WI38 (cell line): ENCODE measurements around the gene TARBP2.

Experiments
- H3K4me3 ChIP-seq: 2 replicates; pipeline ENCODE4 v1.5.1; 2011; ENCODE audit warnings: low read depth, mild to moderate bottlenecking, control low read depth, low read length
- TF ChIP-seq, protein P1 (sequence below): IDR thresholded peaks from 2 replicates; pipeline ENCODE4 v1.5.1; 2012; ENCODE audit warnings: low read depth, mild to moderate bottlenecking, control low read depth, low read length

Gene TARBP2, protein sequence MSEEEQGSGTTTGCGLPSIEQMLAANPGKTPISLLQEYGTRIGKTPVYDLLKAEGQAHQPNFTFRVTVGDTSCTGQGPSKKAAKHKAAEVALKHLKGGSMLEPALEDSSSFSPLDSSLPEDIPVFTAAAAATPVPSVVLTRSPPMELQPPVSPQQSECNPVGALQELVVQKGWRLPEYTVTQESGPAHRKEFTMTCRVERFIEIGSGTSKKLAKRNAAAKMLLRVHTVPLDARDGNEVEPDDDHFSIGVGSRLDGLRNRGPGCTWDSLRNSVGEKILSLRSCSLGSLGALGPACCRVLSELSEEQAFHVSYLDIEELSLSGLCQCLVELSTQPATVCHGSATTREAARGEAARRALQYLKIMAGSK

DNA sequence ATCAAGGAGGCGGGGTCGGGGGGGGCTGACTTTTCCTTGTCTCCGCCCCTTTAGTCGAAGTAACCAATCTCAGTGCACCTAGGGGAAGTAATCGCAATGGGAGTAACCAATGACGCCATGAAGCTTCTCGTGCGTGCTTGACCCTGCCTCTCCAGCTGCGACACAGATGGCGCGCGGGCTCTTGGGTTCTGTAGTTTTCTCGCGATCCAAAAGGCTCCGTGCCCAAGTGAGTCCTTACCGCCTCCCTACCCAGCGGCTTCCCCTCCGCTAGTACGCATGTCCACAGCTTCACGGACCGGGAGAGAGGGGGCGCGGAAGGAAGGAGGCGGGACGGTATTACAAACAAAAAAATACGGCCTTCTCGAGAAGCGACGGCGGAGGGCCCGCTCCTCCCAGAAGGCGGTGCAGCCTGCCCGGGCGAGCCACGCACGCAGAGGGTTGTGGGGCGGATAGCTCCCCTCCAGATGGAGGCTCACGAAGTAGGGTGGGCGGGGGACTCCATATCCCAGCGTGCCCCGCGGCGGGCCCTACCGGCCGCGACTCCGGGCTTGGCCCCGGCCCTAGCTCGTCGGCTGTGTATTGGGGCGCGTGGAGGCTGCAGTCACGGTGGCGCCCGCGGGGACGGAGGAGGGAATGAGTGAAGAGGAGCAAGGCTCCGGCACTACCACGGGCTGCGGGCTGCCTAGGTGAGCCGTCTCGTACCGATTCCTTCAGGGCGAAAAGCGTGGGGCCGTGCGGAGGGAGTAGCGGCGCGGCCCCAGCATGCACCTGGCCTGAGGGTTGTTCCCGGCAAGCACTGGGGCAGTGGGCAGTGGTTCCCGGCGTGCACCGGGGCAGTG, at the start of gene TARBP2:
TARBP2 (plus strand) TSS at position 508 of the 839 bp plus-strand sequence; CDS start at position 634, 126 bp downstream.
- TF ChIP-seq, protein P1, sequence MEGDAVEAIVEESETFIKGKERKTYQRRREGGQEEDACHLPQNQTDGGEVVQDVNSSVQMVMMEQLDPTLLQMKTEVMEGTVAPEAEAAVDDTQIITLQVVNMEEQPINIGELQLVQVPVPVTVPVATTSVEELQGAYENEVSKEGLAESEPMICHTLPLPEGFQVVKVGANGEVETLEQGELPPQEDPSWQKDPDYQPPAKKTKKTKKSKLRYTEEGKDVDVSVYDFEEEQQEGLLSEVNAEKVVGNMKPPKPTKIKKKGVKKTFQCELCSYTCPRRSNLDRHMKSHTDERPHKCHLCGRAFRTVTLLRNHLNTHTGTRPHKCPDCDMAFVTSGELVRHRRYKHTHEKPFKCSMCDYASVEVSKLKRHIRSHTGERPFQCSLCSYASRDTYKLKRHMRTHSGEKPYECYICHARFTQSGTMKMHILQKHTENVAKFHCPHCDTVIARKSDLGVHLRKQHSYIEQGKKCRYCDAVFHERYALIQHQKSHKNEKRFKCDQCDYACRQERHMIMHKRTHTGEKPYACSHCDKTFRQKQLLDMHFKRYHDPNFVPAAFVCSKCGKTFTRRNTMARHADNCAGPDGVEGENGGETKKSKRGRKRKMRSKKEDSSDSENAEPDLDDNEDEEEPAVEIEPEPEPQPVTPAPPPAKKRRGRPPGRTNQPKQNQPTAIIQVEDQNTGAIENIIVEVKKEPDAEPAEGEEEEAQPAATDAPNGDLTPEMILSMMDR, result no peak
- peak within 1 kb of the TSS; percentile 63 for H3K4me3 ChIP-seq

DNA sequence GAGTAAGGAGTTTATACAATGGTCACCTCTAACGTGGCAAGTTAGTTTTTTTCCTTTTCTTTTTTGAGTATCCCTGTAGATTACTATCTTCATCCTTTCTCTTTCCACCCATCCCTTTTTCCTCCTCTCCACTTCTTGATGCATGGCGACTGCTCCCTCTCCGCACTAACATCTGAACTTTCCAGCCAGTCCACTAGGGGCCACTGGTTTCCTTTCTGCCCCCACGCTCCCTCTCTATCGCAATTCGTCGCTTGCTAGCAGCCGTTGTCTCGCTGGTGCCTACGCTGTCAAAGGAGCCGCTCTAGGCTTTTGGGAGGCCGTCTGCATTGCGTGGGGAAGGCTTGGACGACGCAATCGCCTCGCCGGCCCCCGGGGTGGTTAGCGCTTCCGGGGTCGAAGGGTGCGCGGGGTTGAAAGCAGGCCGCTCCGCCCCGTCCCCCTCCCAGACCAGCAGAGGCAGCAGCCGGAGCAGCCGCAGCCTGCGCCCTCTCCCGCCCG, 49.4 kb upstream of the TARBP2 start, which contains the start of gene PCBP2:
PCBP2 (plus strand) TSS at position 442 of the 498 bp plus-strand sequence. CDS start 2,699 bp downstream, outside the sequence.
- TF ChIP-seq, protein P1, result peak; percentile 85
- peak within 1 kb of the TSS; percentile 90 for H3K4me3 ChIP-seq

DNA sequence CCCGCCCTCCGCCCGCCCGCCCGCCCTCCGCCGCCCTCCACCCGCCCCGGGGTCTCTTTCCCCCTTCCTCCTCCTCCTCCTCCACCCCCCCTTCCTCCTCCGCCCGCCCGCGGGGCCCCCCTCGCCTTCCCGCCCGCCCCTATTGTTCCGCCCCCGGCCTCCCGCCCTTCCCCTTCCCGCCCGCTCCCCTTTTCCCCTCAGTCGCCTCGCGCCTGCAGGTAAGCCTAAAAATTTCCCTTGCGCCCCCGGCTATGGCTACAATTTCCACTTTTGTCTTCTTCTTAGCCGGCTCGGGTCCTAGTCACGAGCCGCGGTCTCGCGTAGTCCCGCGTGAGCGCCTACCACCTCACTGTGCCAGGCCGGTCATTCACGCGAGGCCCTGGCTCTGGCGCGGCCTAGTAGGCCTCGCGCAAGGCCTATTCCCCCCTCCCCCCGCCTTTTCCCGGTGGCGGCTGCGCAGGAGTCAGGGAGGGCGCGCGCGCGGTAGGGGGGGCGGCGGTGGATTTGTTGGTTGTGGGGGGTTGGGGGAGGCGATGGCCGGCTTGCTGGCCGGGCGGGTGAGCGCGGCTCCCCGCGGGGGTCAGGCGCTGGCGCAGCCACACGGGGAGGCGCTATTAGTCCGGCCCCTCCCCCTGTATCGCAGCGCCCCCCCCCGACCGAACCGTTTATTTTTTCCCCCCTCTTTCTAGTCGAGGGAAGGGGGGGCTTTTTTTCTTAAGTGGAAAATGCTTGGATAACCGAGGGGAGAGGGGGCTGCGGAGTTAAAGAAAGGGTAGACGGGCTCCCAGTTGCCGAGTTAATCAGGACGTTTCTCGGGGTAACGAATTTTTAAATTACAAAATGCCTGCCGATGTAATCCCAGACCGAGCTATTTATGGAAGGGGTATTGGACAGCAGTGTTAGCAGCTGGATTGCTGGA, 48.7 kb upstream of the TARBP2 start:
- TF ChIP-seq, protein P1, result no peak
- peak overlapping the region; percentile 90 for H3K4me3 ChIP-seq

DNA sequence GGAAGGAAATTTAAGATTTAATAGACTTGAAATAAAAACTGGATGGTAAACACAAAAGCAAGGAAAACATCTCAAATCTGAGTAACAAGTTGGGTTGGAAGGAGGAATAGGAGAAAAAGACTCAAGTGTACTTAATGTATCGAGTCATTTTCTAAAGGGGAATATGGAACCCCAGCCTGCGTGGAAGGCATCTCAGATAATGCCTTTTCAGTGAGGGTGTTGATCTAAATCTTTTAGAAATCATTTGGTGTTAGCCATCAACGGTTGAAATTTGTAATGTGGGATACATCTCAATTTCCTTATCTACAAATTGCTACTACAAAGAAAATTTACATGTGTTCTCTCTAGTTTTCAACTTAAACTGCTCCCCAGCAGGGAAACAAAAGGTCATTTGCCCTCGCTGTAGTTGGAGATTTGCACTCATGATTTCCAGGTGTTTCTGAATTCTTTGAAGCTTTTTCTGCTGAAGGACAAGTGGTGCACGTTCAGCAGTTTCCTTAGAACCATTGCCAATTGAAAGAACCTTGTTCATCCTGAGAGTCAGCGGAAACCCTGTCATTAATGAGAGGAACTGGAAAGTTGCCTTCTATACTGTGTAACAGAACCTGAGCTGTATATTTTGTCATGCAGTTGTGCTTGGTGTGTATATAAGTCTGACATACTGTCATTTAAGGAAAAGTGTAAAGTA, 47.0 kb upstream of the TARBP2 start:
- peak overlapping the region; percentile 90 for H3K4me3 ChIP-seq
- TF ChIP-seq, protein P1, result no peak

DNA sequence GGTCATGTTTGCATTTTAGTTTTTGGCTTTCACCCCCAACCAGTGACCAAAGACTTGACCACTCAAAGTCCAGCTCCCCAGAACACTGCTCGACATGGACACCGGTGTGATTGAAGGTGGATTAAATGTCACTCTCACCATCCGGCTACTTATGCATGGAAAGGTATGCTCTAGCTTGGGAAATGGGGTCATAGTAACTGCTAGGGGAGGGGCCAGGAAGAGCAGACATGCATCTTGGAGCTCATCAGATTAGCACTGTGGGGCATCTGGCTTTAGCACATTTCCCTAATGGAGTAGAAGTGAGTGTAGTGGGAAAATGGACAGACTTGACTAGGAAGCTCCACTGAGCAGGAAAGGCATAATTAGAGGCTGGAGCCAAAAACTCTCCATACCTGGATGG, 46.4 kb upstream of the TARBP2 start:
- TF ChIP-seq, protein P1, result no peak
- H3K4me3 ChIP-seq, result no peak overlapping the region

DNA sequence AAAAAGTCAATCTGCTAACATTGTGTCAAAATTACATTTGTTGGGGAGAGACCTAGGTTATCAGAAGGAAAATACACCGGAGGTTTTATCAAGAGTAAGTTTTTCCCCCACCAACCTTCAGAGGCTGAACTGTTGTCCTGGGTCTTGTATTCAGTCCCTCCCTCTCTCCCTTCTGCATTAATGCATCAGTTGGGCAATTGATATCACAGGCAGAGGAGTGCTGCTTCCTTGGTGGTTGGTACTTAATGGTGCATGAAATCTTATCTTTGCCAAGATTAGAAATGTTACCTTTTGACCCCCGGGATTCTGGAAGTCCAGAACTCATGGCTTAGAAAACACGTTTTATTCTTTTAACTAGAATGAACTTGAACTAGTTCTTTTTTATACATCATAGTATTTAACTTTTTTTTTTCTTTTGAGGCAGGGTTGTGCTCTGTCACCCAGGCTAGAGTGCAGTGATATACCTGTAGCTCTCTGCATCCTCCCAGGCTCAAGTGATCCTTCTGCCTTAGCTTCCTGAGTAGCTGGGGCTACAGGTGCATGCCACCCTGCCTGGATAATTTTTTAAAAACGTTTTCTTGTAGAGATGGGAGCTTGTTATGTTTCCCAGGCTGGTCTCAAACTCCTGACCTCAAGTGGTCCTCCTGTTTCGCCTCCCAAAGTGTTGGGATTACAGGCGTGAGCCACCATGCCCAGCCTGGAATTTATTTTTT, 44.3 kb upstream of the TARBP2 start:
- H3K4me3 ChIP-seq, result no peak overlapping the region
- TF ChIP-seq, protein P1, result no peak
